GM21515 (cell line): ENCODE measurements around the gene MRPS23.

Experiments
- ATAC-seq: cut with Tn5 transposase; IDR thresholded peaks from one replicate; pipeline ENCODE4 v1.9.1; 2021; ENCODE audit not compliant: unreplicated experiment

MRPS23 gene

GRCh38 chr17:57879437-57880085 is 29.7 kb upstream of the MRPS23 start:
- ATAC-seq: no peak

GRCh38 chr17:57877803-57878377 is 28.0 kb upstream of the MRPS23 start:
- ATAC-seq: no peak

GRCh38 chr17:57876866-57877237 is 27.0 kb upstream of the MRPS23 start:
- no peak for ATAC-seq

GRCh38 chr17:57876023-57876865 is 26.4 kb upstream of the MRPS23 start:
- ATAC-seq: no peak

DNA sequence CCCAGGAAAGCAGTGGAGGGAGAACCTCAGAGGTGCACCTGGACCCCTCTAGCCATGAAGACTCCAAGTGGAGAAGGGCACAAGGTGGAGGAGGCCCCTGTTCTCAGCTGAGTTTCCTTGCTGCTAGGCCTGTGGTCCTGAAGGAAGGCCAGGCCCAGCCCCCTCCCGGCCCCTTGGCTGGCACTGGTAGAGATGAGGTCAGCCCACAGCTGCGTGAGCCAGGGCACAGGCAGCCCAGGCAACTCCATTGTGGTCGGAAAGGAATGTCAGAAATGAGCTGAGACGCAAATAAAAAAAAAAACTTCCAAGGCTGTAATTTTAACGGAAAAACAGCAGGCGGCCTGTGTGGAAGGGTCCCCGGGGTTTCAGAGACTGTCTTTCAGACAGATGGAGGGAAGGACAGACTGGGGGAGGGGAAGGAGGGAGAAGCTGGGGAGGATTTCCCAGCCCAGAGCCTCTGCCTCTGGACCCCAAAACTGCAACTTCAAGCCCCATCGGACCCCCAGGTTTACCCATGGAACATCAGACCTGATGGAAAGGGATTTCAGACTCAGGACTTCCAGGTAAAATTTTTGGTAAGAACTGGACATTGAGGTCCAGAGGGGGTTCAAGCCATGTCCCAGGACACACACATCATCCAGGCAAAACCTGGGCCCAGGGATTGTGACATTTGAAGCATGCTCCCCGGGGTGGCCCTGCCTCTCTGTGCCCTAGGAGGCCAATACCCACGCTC is 25.6 kb upstream of the MRPS23 start:
- no peak for ATAC-seq

- no peak for ATAC-seq
Observed at GRCh38 chr17:57874434-57875289, 24.8 kb upstream of the MRPS23 start.

- ATAC-seq: no peak
Observed at GRCh38 chr17:57874058-57874419, 24.2 kb upstream of the MRPS23 start.

DNA sequence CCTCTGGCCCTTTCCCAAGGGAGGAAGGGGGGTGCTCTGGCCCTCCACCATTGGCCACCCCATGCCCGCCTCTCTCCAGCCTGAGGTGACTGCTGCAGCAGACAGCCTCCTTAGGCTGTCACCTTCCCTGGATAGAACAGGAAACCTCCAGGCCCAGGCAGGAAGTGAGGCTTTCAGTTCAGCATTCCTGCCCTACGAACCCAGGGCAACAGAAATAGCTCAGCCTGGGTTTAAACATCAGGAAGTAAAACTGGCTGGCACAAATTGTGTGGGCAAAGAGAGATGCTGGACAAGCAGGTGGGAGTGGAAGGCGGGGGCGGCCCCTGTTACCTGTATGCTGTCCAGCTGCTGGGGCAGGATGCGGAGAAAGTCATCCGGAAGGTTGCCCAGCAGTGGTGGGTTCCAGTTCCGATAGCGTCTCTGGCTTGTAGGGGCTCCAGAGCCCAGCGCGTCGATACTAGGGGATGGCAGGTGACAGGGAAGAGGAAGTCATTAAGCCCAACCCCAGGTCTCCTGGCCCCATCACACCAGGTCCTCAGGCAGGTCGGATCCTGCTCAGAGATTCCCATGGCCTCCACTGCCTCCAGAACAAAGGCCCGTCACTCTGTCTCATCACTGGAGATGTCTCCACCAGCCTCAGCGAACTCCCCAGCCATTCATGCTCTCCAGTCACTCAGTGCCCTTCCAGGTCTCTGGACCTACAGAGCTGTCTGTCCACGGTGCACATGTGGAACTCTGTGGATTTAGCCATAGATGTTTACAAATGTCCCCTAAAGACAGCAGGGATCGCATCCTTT is 23.6 kb upstream of the MRPS23 start:
- ATAC-seq: no peak

- no peak for ATAC-seq
Observed at GRCh38 chr17:57872536-57872935, 22.7 kb upstream of the MRPS23 start.

DNA sequence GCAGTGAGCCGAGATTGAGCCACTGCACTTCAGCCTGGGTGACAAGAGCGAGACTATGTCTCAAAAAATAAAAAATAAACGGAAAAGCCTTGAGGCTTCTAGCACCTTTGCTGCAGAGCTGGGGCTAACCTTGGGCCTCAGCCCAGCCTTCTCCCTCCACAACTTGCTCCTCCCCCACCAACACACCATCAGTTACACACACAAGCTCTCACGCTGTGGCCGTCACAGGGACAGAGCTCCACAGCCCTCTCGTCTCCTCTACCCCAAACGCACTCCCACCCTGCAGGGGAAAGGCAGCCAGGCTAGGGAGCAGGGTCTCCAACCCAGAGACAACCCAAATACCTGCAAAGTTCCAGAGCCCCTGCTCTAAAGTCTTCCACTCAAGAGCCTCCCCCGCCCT is 22.0 kb upstream of the MRPS23 start:
- ATAC-seq: no peak

DNA sequence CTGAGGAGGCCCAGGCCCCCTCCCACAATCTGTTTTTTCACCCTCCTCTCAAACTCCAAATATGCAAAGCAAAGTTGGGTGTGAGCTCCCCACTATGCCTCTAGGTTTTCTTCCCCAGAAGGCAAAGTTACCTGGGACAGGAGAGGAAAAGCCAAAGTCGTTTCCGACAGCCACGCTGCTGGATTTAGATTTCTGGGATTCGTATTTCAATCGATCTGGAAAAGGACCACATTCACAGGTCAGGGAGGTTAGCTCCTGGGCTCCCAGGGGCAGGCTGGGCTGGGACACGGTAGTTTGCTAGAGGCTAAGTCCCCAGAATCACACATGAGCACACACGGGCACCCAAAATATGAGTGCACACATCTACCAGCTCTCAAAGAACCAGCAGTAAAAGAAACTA is 21.3 kb upstream of the MRPS23 start:
- ATAC-seq: no peak

DNA sequence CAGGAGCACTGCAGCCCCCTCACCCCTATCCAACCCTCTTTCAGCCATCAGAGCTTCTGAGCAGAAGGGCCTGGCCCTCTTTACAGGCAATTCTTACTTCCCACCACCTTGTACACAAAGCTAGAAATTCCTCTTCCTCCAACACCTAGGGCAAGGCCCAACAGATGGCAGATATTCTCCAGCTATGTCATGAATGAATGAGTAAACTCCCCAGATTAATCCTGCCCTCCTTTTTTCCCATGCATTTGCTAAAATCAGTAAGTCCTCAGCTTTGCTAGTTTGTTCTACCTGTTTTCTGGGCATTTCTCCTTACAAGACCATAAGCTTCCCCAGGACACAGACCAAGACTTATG is 20.4 kb upstream of the MRPS23 start:
- ATAC-seq: no peak

DNA sequence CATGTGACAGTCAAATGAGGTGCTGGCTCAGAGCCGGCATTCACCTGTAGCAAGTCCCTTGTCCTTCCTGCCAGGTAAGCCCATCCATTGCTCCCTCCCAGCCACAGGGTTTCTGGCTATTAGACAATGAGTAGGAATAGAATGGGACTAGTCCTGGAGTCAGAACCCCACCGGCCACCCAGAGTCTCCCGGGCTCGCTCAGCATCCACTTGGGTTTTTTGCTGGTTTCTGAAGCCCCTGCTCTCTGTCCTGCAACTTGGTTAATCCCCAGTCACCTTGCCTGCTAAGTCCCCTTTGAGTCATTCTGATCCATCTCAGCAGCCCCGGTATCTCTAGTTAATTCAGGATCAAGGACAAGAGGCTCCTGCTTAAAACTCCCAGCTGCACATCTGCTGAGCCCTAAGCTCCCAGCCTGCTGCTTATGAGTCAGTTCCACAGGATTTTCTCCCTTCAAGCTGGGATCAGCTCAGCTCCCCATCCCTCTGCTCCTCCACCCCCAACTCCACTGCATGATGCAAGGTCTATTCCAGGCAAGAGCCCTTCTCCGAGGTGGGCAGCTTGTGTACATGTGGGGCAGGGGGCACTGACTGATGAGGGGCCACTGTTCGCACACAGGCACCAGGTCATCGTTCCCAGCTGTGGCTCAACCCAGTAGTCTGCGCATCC is 19.9 kb upstream of the MRPS23 start:
- no peak for ATAC-seq

GRCh38 chr17:57868910-57869616 is 19.2 kb upstream of the MRPS23 start:
- ATAC-seq: no peak

GRCh38 chr17:57868007-57868909 is 18.4 kb upstream of the MRPS23 start:
- ATAC-seq: peak; percentile 63

DNA sequence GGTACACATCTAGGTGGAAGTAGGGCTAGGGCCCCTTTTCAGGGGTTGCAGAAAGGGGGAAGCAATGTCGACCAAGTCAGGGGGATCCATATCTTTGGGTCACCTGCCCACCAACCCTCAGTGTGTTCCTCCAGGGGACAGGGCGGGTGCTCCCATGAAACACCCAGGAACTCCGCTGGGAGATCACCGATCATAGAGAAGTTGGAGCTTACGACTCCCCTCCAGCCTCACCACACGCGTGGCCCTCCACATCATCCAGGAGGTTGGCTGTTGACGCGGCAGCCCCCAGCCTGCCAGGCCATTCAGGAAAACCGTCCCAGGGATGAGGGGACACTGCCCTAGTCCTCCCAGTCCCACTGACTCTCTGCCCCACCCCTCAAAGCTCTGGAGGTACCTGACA is 17.3 kb upstream of the MRPS23 start:
- no peak for ATAC-seq

- ATAC-seq: no peak
Observed at GRCh38 chr17:57866723-57867122, 16.9 kb upstream of the MRPS23 start.

DNA sequence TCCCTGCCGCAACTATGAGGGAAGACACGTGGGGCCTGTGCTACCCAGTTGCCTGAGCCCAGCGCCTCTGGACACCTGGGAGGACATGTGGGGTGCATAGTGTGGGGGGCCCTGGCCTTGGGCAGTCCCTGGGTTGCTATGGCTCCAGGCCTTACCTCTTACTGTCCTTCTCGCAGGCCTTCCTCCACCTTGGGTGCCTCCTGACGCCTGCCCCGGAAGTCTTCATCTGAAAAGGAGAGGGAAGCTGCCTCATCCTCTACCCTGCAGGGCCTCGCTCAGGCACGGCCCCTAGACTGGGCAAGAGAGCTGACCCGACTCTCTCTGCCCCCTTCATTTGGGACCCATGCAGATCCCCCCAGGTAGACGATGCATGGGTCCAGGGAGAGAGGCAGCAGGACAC is 16.5 kb upstream of the MRPS23 start:
- no peak for ATAC-seq
